MCF 10A (cell line): ENCODE data around the gene FBN3. TPM values are rescaled to one million over a fixed set of nuclear protein-coding genes. Genes with fewer than 3 reads are reported as not detected.

Source experiments
- BruUV-seq: library from RNA; stranded (reverse); fragments of 400-500 nt; replicated peaks from 2 replicates; lab custom pipeline; 2021; lab: Mats Ljungman, UMichigan
- CTCF ChIA-PET: fragments of 300-600 bp; sonication (Branson Sonifier 250); formaldehyde crosslinking; extraction: SDS; loops from one replicate; lab custom pipeline; 2021; ENCODE audit warnings: antibody characterized with exemption, inconsistent platforms; lab: Yijun Ruan, JAX
- POLR2A ChIA-PET: fragments of 300-600, 350-650 bp; sonication (Branson Sonifier 250); formaldehyde crosslinking; extraction: SDS; loops from one replicate; lab custom pipeline; 2020; ENCODE audit warnings: antibody characterized with exemption, inconsistent platforms; lab: Yijun Ruan, JAX
- DNase-seq: peaks from one replicate; pipeline ENCODE4 v3.0.0-alpha.2; 2018; ENCODE audit not compliant: unreplicated experiment
- H3K27ac Mint-ChIP-seq: one replicate; pipeline ENCODE4 v1.8.0; 2022; ENCODE audit warnings: mild to moderate bottlenecking, low read depth, mixed read lengths; ENCODE audit not compliant: unreplicated experiment
- H3K27me3 Mint-ChIP-seq: one replicate; pipeline ENCODE4 v1.8.0; 2022; ENCODE audit warnings: mixed read lengths; ENCODE audit not compliant: insufficient read depth, unreplicated experiment
- H3K36me3 Mint-ChIP-seq: one replicate; pipeline ENCODE4 v1.8.0; 2022; ENCODE audit warnings: mild to moderate bottlenecking, moderate library complexity, mixed read lengths; ENCODE audit not compliant: insufficient read depth, unreplicated experiment
- H3K4me1 Mint-ChIP-seq: one replicate; pipeline ENCODE4 v1.8.0; 2022; ENCODE audit warnings: mixed read lengths; ENCODE audit not compliant: insufficient read depth, unreplicated experiment
- H3K4me3 Mint-ChIP-seq: one replicate; pipeline ENCODE4 v1.8.0; 2022; ENCODE audit warnings: mild to moderate bottlenecking, moderate library complexity, mixed read lengths; ENCODE audit not compliant: unreplicated experiment
- H3K9me3 Mint-ChIP-seq: one replicate; pipeline ENCODE4 v1.8.0; 2022; ENCODE audit warnings: mixed read lengths; ENCODE audit not compliant: unreplicated experiment
- intact Hi-C: fragments of 100-400 bp; cut with micrococcal nuclease; formaldehyde crosslinking; loops from 2 replicates; pipeline ENCODE4 v1.14.1; 2022
- total RNA-seq: library from RNA; stranded (reverse); gene quantifications from 2 replicates; pipeline ENCODE4 v1.2.3, GENCODE V29; 2022
- TF ChIP-seq, protein P1 (sequence below): fragments of 200-600 bp; IDR thresholded peaks from one replicate; pipeline ENCODE4 v1.8.0; 2022; ENCODE audit warnings: antibody characterized with exemption, mild to moderate bottlenecking; ENCODE audit not compliant: unreplicated experiment

Gene FBN3
- total RNA-seq, 1 experiment from 2014 or later, result not detected

DNA sequence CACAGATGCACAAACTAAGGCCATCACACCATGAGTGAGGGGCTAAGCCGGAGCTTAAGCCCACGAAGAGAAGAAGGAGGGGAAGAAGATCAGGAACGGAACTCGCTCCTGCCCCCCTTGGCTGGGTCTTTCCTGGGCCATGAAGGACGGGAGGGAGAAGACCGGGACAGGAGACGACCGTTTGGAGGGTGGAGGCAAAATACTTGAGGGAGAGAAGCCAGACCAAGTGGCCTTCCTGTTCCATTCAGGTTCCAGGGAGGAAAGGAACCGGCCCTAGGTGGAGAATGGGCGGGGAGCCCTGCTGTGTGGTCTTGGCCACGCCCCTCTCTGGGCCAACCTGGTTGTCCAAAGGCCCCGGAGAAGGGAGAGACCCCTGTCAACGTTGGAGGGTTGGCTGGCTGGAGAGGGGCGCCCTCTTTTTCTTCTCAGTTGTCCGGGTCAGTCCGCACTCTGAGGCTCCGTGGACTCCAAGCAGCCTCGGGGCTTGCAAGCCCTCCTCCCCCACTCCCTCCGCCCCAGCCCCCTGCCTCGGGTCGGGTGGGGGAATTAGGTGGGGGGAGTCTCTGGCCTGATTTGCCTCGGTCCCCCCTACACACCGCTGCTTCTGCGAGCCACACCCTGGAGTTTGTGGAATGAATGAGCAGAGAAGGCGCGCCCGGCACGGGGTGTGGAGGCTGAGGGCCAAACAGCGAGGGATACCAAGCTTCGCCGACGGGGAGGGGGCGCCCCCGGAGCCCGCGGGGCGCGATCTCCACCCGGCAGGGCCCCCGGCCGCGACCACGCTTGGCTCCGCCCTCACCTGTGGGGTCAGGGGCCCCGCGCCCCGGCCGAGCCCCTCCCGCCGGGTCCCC, 757 bp downstream of the FBN3 start:
- peaks cover 62% of the 10 kb centered on the region for H3K27me3 Mint-ChIP-seq
- BruUV-seq, result no TSS peak
- H3K27ac Mint-ChIP-seq, result no peak overlapping the region
- intact Hi-C loops, result no loop called here
- DNase-seq, result no peak
- TF ChIP-seq, protein P1, sequence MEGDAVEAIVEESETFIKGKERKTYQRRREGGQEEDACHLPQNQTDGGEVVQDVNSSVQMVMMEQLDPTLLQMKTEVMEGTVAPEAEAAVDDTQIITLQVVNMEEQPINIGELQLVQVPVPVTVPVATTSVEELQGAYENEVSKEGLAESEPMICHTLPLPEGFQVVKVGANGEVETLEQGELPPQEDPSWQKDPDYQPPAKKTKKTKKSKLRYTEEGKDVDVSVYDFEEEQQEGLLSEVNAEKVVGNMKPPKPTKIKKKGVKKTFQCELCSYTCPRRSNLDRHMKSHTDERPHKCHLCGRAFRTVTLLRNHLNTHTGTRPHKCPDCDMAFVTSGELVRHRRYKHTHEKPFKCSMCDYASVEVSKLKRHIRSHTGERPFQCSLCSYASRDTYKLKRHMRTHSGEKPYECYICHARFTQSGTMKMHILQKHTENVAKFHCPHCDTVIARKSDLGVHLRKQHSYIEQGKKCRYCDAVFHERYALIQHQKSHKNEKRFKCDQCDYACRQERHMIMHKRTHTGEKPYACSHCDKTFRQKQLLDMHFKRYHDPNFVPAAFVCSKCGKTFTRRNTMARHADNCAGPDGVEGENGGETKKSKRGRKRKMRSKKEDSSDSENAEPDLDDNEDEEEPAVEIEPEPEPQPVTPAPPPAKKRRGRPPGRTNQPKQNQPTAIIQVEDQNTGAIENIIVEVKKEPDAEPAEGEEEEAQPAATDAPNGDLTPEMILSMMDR, result no peak
- H3K9me3 Mint-ChIP-seq, result no peaks in the 10 kb centered on the region
- CTCF ChIA-PET, result no interaction called here
- POLR2A ChIA-PET, result interaction anchor here (0.6 kb wide), 1 partner anchor 11 kb away, joined by 3 read pairs; no protein-coding TSS in a partner anchor
- no peaks in the 10 kb centered on the region for H3K4me1 Mint-ChIP-seq
- peak overlapping the region; percentile 3 for H3K4me3 Mint-ChIP-seq
- no peaks in the 10 kb centered on the region for H3K36me3 Mint-ChIP-seq

DNA sequence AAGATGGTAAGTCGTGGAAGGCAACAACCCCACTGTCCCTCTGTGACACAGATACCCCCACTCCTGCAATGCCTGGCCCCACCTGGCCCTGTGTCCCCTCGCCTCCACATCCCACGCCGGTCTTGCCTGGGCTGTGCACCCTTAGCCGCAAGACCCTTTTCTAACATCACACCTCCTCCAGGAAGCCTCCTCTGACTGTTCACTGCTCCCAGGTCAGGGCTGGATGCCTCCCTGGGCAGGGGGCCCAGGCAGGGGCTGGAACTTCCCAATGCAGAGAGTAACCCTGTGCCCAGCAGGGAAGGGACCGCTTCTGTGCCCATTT, 1.3 kb downstream of the FBN3 start:
- no peaks in the 10 kb centered on the region for H3K36me3 Mint-ChIP-seq
- POLR2A ChIA-PET, result interaction anchor here (0.6 kb wide), 1 partner anchor 10 kb away, joined by 3 read pairs; no protein-coding TSS in a partner anchor

DNA sequence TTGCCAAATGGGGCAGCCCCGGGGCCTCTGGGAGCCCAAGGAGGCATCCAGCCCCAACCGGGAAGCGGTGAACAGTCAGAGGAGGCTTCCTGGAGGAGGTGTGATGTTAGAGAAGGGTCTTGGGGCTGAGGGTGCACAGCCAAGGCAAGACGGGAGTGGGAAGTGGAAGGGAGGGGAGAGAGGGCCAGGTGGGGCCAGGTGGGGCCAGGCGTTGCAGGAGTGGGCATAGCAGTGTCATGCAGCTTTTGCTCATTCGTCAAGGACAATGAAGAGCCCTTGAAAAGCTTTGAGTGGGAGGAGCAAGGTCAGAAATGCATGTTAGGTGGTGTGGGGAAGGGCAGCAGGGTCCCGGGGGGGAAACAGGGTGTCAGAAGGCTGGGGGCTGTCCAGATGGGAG, 1.8 kb downstream of the FBN3 start:
- POLR2A ChIA-PET, result interaction anchor here (0.6 kb wide), 1 partner anchor 10 kb away, joined by 3 read pairs; no protein-coding TSS in a partner anchor
- Mint-ChIP-seq H3K4me3 (no peak overlapping the region), H3K9me3 (no peaks in the 10 kb centered on the region), H3K27ac (no peak overlapping the region), H3K4me1 (no peaks in the 10 kb centered on the region), H3K36me3 (no peaks in the 10 kb centered on the region), H3K27me3 (peaks cover 52% of the 10 kb centered on the region)
- BruUV-seq, result no TSS peak
- TF ChIP-seq, protein P1, result no peak
- CTCF ChIA-PET, result interaction anchor here (0.7 kb wide), 1 partner anchor 1478 kb away, joined by 3 read pairs; no protein-coding TSS in a partner anchor
- DNase-seq, result no peak
- intact Hi-C loops, result no loop called here

More for the DNA sequence above, 1.3 kb downstream of the FBN3 start:
- intact Hi-C loops, result no loop called here
- H3K27ac Mint-ChIP-seq, result no peak overlapping the region
- CTCF ChIA-PET, result no interaction called here
- no TSS peak for BruUV-seq
- no peaks in the 10 kb centered on the region for H3K9me3 Mint-ChIP-seq
- no peaks in the 10 kb centered on the region for H3K4me1 Mint-ChIP-seq
- H3K27me3 Mint-ChIP-seq, result peaks cover 56% of the 10 kb centered on the region
- no peak for DNase-seq
- peak overlapping the region; percentile 3 for H3K4me3 Mint-ChIP-seq
- TF ChIP-seq, protein P1, result no peak

DNA sequence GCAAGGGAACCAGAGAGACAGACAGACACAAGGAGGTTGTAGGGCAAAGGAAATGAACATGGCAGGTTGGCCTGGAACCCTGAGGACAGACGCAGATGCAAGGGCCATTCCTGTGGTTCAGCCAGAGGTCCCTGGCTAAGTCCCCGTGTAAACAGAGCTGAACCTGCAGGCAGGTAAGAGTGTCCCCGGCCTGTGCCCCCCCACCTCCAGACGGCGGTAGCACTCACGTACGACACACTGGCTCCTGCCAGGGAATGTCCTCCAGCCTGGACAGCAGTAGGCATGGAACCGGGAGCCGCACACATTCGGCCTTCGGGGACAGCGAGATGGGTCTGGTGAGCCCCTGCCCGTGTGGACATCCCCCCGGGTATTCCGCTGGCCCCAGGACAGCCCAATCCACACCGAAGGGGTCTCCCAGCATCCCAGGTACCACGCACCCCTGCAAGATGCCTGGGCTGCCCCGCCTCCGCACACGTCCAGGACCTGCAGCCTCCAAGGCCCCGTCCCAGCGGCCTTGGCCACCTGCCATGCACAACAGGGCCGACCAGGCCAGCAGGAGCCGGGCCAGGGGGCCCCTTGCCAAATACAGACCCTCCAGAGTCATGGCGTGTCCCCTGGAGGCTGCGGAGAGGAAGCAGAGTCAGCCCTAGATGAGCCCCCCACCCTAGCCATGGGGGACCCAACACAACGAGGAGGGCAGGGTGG, 2.4 kb downstream of the FBN3 start:
- no peak for DNase-seq
- Mint-ChIP-seq H3K36me3 (no peaks in the 10 kb centered on the region), H3K9me3 (no peaks in the 10 kb centered on the region), H3K4me1 (no peaks in the 10 kb centered on the region), H3K27ac (no peak overlapping the region), H3K27me3 (peaks cover 52% of the 10 kb centered on the region), H3K4me3 (no peak overlapping the region)
- no TSS peak for BruUV-seq
- ChIA-PET CTCF (interaction anchor here (0.7 kb wide), 1 partner anchor 1478 kb away, joined by 3 read pairs; no protein-coding TSS in a partner anchor), POLR2A (no interaction called here)
- TF ChIP-seq, protein P1, result no peak
- intact Hi-C loops, result no loop called here
